HG03469 (cell line): ENCODE measurements around the gene NEK10.
"Not testable (repeated sequence)": the region's sequence is repeated elsewhere in the genome, so short reads cannot be mapped to it uniquely, and the experiment has no call there.

Experiments used
- ATAC-seq: cut with Tn5 transposase; IDR thresholded peaks from one replicate; pipeline ENCODE4 v1.9.1; 2021; ENCODE audit warnings: mild to moderate bottlenecking, moderate library complexity, moderate number of reproducible peaks; ENCODE audit not compliant: unreplicated experiment

The NEK10 gene

GRCh38 chr3:27368831-27369607 lies at the start of gene NEK10:
NEK10 (minus strand) TSS chr3:27369383; CDS start chr3:27352882, 16,501 bp downstream.
- peak; percentile 100 for ATAC-seq

DNA sequence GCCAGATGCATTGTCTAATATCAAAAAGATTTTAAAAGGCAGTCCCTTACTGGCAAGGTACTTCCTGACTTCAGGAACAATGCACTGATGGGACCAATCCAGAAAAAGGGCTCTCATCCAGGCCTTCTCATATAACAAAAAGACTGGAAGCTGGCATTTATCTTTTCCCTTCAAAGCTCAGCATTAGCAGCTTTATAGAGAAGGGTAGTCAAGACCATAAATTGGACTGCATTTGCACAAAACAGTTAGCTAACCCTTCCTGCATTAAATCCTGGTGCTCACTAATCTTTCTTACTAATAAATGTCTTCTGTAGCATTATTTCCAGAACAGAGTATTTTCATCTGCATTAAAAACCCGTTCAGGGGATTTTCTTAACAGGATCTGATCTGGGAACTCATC lies 46.0 kb upstream of the NEK10 start:
- no peak for ATAC-seq

- no peak for ATAC-seq
Measured at GRCh38 chr3:27392950-27393679, 23.9 kb upstream of the NEK10 start.

DNA sequence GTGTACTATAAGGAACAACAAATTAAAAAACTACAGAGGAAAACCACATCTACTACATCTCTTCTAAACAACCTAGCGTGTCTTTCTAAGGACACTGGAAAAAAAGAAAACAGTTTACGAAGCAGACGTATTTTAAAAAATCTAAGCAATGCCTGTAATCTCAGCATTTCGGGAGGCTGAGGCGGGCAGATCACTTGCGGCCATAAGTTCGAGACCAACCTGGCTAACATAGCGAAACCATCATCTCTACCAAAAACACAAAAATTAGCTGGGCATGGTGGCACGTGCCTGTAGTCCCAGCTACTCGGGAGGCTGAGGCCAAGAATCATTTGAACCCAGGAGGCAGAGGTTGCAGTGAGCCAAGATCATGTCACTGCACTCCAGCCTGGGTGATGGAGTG lies 23.2 kb upstream of the NEK10 start:
- ATAC-seq, result not testable (repeated sequence)

DNA sequence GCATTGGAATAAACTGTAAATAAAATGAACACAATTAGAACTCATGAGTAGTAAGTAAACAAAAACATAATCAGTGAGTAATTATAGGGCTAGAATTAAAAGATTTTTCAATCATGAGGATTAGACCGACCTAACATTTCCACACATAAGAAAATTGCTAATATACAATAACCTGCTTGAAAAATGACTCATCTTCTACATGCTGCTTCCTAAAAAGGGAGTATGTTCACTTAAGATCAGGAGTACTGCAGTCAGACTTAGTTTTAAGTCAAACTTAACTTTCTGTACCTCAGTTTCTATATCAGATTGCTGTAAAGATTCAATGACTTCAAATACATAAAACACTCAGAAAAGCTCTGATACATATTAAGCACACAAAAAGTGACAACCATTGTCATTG lies 22.6 kb upstream of the NEK10 start:
- no peak for ATAC-seq

GRCh38 chr3:27387625-27388024 lies 18.4 kb upstream of the NEK10 start:
- ATAC-seq, result no peak

DNA sequence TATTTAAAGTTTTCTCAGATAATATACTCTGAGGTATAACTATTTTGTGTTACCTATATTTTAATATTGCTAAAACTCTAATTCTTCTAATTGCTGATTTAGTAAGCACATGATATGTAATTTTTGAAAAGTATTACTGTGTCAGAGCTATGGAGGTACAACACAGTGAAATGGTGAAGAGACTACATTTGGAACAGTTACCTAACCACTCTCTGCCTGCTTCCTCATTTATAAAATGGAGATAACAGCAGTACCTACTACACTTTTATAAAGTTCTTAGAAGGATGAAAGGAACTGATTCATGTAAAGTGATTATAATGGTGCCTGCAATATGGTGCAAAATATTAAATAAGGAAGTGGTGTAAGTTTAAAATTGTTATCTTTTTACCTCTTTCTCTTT lies 16.3 kb upstream of the NEK10 start:
- ATAC-seq, result no peak

- no peak for ATAC-seq
Measured at GRCh38 chr3:27384191-27384590, 15.0 kb upstream of the NEK10 start.

GRCh38 chr3:27380433-27381357 lies 11.5 kb upstream of the NEK10 start:
- peak; percentile 48 for ATAC-seq

DNA sequence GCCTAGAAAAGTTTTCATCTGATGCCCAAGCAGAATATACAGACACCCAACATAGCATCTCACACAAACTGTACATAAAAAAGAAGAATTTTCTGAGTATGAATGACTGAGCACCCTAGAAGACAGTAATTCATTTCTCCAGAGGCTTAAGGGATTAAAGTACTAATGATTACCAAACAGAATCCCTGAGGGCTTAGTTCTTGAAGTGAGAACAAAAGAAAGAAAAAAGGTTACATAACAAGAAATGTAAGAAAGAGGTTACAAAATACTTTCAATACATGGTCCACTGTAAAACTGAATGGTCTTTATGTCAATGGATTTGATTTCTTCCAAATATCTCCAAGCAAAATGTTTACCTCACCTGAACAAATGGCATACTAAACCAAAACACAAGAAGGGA lies 9.1 kb upstream of the NEK10 start:
- ATAC-seq, result no peak

GRCh38 chr3:27376109-27376772 lies 7.1 kb upstream of the NEK10 start:
- no peak for ATAC-seq

GRCh38 chr3:27366062-27366591 lies 3.1 kb downstream of the NEK10 start:
- ATAC-seq, result no peak

DNA sequence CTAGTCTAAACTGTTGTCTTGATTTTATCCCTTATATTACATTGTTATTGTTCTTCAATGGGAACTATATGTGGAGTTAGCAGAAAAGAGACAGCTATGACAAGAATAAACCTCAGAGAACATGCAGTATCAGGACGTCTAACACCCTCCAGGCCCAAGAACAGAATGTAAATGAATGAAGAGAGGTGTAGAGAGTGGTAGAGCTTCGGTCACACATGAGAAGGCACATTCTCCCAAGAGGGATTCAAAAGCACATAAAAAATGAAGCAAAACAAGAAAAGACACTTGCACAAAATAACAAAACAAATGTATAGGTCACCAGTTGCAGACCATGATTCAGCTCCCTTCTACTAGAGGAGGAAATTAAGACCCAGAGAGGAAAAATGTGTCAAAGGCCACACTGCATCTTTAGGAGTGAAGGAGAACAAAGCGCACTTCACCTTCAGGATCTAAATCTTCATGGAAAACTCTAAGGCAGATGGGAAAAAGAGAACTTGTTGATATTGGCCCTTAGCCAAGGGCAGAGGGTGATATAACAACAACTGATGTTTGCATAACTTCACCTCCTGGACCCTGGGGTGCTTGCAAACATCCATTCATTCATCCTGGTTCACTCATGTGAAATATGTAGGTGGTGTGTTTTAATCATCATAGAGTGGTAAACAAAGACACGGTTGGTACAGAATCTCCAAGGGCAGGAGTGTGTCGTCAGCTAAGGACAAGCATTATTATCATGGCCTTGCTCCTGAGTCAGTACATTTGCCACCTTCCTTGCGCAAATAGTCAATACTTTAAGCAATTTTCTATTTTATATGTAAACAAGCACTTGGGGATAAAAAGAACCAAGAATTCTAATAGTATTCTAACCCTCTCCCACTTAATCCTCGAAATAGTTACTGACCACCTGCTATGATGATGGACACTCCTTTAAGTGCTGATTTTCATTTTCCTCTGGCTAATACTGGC lies 8.8 kb downstream of the NEK10 start:
- ATAC-seq, result peak; percentile 47

- ATAC-seq, result no peak
Measured at GRCh38 chr3:27358372-27358771, 10.8 kb downstream of the NEK10 start.

- ATAC-seq, result peak; percentile 74
Measured at GRCh38 chr3:27357665-27358258, 11.4 kb downstream of the NEK10 start.

DNA sequence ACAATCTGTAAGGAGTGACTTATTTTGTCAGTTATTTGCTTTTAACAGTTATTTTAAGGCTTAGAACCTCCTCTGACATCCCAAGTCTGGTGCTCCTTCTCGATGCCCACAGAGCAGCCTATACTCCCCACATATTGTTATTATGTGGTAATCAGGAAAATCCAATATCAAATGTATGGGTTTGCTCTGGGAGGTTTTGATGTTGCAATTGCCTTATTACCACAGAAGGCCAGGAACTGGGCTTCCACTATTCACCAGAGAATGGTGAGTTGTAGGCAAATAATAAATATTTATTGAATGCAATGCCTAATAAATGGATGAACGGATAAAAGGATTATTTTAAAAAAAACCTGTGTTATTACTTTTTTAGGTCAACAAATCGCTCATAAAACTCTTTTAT lies 12.2 kb downstream of the NEK10 start:
- ATAC-seq, result no peak

GRCh38 chr3:27354588-27355203 lies 14.5 kb downstream of the NEK10 start:
- ATAC-seq, result no peak

GRCh38 chr3:27354161-27354560 lies 15.0 kb downstream of the NEK10 start:
- ATAC-seq, result no peak
